HL-60 (cell line): ENCODE measurements around the gene PRIM1.

Source experiments
- CTCF ChIP-seq: IDR thresholded peaks from one replicate; pipeline ENCODE4 v1.5.1; 2011; ENCODE audit warnings: low read length, control low read depth, inconsistent platforms; ENCODE audit not compliant: insufficient read depth
- GABPA ChIP-seq: IDR thresholded peaks from 2 replicates; pipeline ENCODE4 v1.6.1; 2012; ENCODE audit warnings: low read depth
- POLR2AphosphoS5 ChIP-seq: IDR thresholded peaks from 2 replicates; pipeline ENCODE4 v1.6.1; 2012; ENCODE audit warnings: low read depth

GRCh38 chr12:56763753-56764657 lies 11.9 kb upstream of the PRIM1 start:
- TF ChIP-seq GABPA (no peak), CTCF (no peak), POLR2AphosphoS5 (no peak)
